Hepatocyte (in vitro differentiated cells): ENCODE results near the gene DIP2B. TPM values are rescaled to one million over a fixed set of nuclear protein-coding genes. Genes with fewer than 3 reads are reported as not detected.

ENCODE experiments used
- DNase-seq: peaks from one replicate; pipeline ENCODE4 v3.0.0-alpha.2; 2016; ENCODE audit warnings: low spot score
- H2AFZ ChIP-seq: fragments of 200-600 bp; sonication (generic); 2 replicates; pipeline ENCODE4 v1.6.0; 2016; ENCODE audit warnings: antibody characterized with exemption, mild to moderate bottlenecking
- H3K27ac ChIP-seq: fragments of 200-600 bp; sonication (generic); 2 replicates; pipeline ENCODE4 v1.5.1; 2016; ENCODE audit warnings: mild to moderate bottlenecking
- H3K27me3 ChIP-seq: fragments of 200-600 bp; sonication (generic); 2 replicates; pipeline ENCODE4 v1.6.1; 2016
- H3K36me3 ChIP-seq: fragments of 200-600 bp; sonication (generic); replicated peaks from 2 replicates; pipeline ENCODE4 v1.5.1; 2016; ENCODE audit warnings: low read depth; ENCODE audit not compliant: insufficient read depth
- H3K4me1 ChIP-seq: fragments of 200-600 bp; sonication (generic); 2 replicates; pipeline ENCODE4 v1.5.1; 2016; ENCODE audit warnings: mild to moderate bottlenecking, moderate library complexity; ENCODE audit not compliant: insufficient read depth
- H3K4me2 ChIP-seq: fragments of 200-600 bp; sonication (generic); 2 replicates; pipeline ENCODE4 v1.6.0; 2016
- H3K4me3 ChIP-seq: fragments of 200-600 bp; sonication (generic); 2 replicates; pipeline ENCODE4 v1.5.1; 2016; ENCODE audit warnings: mild to moderate bottlenecking
- H3K79me2 ChIP-seq: fragments of 200-600 bp; sonication (generic); 2 replicates; pipeline ENCODE4 v1.6.0; 2017; ENCODE audit warnings: mild to moderate bottlenecking
- H3K9me2 ChIP-seq: fragments of 200-600 bp; sonication (generic); replicated peaks from 2 replicates; pipeline ENCODE4 v1.6.0; 2017; ENCODE audit warnings: mild to moderate bottlenecking; ENCODE audit not compliant: insufficient read depth
- H3K9me3 ChIP-seq: fragments of 200-600 bp; sonication (generic); 2 replicates; pipeline ENCODE4 v1.5.1; 2016; ENCODE audit warnings: low read depth, mild to moderate bottlenecking
- H4K20me1 ChIP-seq: fragments of 200-600 bp; sonication (generic); 2 replicates; pipeline ENCODE4 v1.6.0; 2016; ENCODE audit warnings: mild to moderate bottlenecking; ENCODE audit not compliant: insufficient read depth, poor library complexity, severe bottlenecking
- EZH2 ChIP-seq: fragments of 200-600 bp; sonication (generic); IDR thresholded peaks from 2 replicates; pipeline ENCODE4 v1.6.1; 2016; ENCODE audit warnings: antibody characterized with exemption, mild to moderate bottlenecking, borderline replicate concordance
- EZH2phosphoT487 ChIP-seq: fragments of 200-600 bp; sonication (generic); IDR thresholded peaks from one replicate; pipeline ENCODE4 v1.6.1; 2018; ENCODE audit warnings: antibody characterized with exemption, mild to moderate bottlenecking, low read depth, moderate library complexity; ENCODE audit not compliant: unreplicated experiment, severe bottlenecking
- WGBS: methylation state at CpG from one replicate; pipeline ENCODE4 v1.1.6; 2016; ENCODE audit warnings: low lambda C conversion rate; ENCODE audit errors: missing lambda C conversion rate; 5-methylcytosine and 5-hydroxymethylcytosine counted together
- polyA plus RNA-seq: library from polyadenylated mRNA; unstranded; fragments of >200 nt; fragmentation: Nextera tagmentation; extraction: Ambion mirVana; gene quantifications from 2 replicates; pipeline ENCODE4 v1.2.1, GENCODE V29; 2016
- total RNA-seq: library from RNA; depleted of rRNA; stranded (reverse); fragments of >200 nt; gene quantifications from 2 replicates; pipeline ENCODE4 v1.2.3, GENCODE V29; 2014
- TF ChIP-seq, protein P1 (sequence below): fragments of 200-600 bp; sonication (generic); IDR thresholded peaks from 2 replicates; pipeline ENCODE4 v1.5.1; 2016; ENCODE audit warnings: antibody characterized with exemption, mild to moderate bottlenecking; ENCODE audit not compliant: poor library complexity

The DIP2B gene
- total and polyA plus RNA-seq, 2 experiments from 2014 or later: 10.5 to 31.8 TPM

DNA sequence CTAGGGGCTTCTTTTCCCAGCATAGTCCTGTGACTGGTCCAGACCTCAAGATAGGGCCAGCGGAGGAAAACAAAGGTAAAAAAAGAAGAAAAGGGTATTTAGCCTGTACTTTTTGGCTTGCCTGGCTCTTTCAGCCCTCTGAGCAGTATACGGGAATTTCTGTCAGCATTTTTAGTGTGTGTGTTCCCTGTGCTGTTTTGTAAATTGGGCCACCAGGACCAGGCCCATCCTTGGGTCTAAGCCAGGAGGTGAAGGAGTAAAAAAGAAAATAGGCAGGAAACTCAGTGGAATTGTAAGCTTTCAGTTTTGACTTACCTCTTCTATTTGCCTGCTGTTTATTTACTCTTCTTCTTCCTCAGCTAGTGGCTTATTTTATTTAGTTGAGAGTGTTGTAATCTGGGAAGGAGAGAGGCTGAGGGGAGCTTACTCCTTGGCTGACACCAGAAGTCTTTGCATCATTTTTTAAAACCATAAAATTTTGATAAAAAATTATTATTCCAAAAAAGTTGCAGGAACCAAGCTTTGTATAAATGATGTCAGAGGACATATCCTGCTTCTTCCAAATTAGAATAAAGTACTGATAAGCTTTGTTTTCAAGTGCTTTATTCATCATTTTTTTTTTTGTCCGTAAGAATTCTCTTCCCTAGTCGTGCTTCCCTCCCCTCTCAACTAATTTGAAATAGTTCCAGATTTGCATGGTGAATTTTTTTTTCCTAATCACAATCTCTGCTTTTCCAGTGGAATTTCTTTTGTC lies 63.7 kb downstream of the DIP2B start:
- DNase-seq: no peak
- H2AFZ ChIP-seq: no peak overlapping the region
- peak overlapping the region; percentile 59 for H3K4me2 ChIP-seq
- peaks cover 10% of the 10 kb centered on the region for H4K20me1 ChIP-seq
- 66% methylated on average over 4 of the region's 4 CpGs for WGBS
- TF ChIP-seq EZH2phosphoT487 (no peak), EZH2 (no peak)
- TF ChIP-seq, protein P1, sequence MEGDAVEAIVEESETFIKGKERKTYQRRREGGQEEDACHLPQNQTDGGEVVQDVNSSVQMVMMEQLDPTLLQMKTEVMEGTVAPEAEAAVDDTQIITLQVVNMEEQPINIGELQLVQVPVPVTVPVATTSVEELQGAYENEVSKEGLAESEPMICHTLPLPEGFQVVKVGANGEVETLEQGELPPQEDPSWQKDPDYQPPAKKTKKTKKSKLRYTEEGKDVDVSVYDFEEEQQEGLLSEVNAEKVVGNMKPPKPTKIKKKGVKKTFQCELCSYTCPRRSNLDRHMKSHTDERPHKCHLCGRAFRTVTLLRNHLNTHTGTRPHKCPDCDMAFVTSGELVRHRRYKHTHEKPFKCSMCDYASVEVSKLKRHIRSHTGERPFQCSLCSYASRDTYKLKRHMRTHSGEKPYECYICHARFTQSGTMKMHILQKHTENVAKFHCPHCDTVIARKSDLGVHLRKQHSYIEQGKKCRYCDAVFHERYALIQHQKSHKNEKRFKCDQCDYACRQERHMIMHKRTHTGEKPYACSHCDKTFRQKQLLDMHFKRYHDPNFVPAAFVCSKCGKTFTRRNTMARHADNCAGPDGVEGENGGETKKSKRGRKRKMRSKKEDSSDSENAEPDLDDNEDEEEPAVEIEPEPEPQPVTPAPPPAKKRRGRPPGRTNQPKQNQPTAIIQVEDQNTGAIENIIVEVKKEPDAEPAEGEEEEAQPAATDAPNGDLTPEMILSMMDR: no peak
- no peaks in the 10 kb centered on the region for H3K36me3 ChIP-seq
- H3K27me3 ChIP-seq: no peaks in the 10 kb centered on the region
- H3K4me3 ChIP-seq: no peak overlapping the region
- no peaks in the 10 kb centered on the region for H3K9me3 ChIP-seq
- peak overlapping the region; percentile 48 for H3K27ac ChIP-seq
- H3K79me2 ChIP-seq: peaks cover 94% of the 10 kb centered on the region
- no peaks in the 10 kb centered on the region for H3K9me2 ChIP-seq
- H3K4me1 ChIP-seq: peaks cover 25% of the 10 kb centered on the region

DNA sequence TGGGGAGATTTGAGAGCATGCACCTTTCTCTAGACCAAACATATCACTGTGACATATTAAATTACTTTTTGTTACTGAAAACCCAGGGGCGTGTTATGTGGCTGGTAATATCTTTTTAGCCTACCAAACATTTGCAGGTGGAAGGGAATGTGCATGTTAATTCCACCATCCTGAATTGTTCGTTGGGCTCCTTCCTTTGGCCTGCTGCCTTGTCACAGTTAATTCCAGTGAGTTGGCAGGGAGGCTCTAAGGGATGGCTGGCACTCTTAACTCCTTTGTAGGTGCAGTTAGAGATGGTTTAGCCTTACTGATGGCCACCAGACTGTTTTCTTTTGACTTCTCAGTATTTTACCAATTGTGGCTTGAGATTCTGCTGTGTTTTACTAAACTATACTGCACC lies 64.5 kb downstream of the DIP2B start:
- no peaks in the 10 kb centered on the region for H3K27me3 ChIP-seq
- no peak for DNase-seq
- H2AFZ ChIP-seq: no peak overlapping the region
- TF ChIP-seq, protein P1: no peak
- TF ChIP-seq EZH2phosphoT487 (no peak), EZH2 (no peak)
- H3K4me1 ChIP-seq: peaks cover 31% of the 10 kb centered on the region
- H3K9me3 ChIP-seq: no peaks in the 10 kb centered on the region
- WGBS: 54% methylated on average over 2 of the region's 2 CpGs
- H3K27ac ChIP-seq: no peak overlapping the region
- H4K20me1 ChIP-seq: peaks cover 12% of the 10 kb centered on the region
- no peaks in the 10 kb centered on the region for H3K9me2 ChIP-seq
- H3K79me2 ChIP-seq: peaks cover 95% of the 10 kb centered on the region
- H3K36me3 ChIP-seq: no peaks in the 10 kb centered on the region
- peak overlapping the region; percentile 35 for H3K4me2 ChIP-seq
- H3K4me3 ChIP-seq: no peak overlapping the region

DNA sequence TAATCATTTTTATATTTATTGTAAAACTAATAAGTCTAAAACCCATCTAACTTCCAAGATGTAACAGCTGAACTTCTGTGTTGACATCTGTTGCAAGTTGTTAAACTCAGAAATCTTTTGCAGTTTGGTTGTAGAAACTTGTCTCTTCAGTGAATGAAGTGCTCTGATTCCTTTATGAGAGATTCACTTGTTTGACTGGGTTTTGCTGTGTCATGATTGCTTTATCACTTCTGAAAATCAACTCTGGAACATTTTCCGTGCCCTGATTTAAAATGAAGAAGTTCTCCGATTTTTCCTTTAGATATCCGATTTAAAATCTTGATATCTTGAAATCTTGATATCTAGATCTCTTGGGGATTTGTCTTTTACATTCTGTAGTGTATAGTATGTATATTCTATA lies 65.1 kb downstream of the DIP2B start:
- H3K9me3 ChIP-seq: no peaks in the 10 kb centered on the region
- no peaks in the 10 kb centered on the region for H3K36me3 ChIP-seq
- H3K9me2 ChIP-seq: no peaks in the 10 kb centered on the region
- H3K27ac ChIP-seq: no peak overlapping the region
- peaks cover 93% of the 10 kb centered on the region for H3K79me2 ChIP-seq
- H3K4me1 ChIP-seq: peaks cover 37% of the 10 kb centered on the region
- 72% methylated on average over 3 of the region's 3 CpGs for WGBS
- H3K4me2 ChIP-seq: no peak overlapping the region
- TF ChIP-seq EZH2 (no peak), EZH2phosphoT487 (no peak)
- TF ChIP-seq, protein P1: no peak
- H3K4me3 ChIP-seq: no peak overlapping the region
- no peaks in the 10 kb centered on the region for H3K27me3 ChIP-seq
- peaks cover 12% of the 10 kb centered on the region for H4K20me1 ChIP-seq
- no peak for DNase-seq
- no peak overlapping the region for H2AFZ ChIP-seq
